MG63 (cell line): Measurements from ENCODE around the gene ZNF70. TPM values are rescaled to one million over a fixed set of nuclear protein-coding genes. Genes with fewer than 3 reads are reported as not detected.

Source experiments
- DNase-seq: peaks from one replicate; pipeline ENCODE4 v3.0.0-alpha.2; 2020
- H3K27me3 ChIP-seq: fragments of 250-450 bp; sonication (Bioruptor Pico); 2 replicates; pipeline ENCODE4 v1.5.1; 2020; ENCODE audit warnings: mild to moderate bottlenecking, moderate library complexity
- H3K36me3 ChIP-seq: fragments of 250-450 bp; sonication (Bioruptor Pico); 2 replicates; pipeline ENCODE4 v1.5.1; 2020; ENCODE audit warnings: mild to moderate bottlenecking, moderate library complexity
- H3K4me3 ChIP-seq: fragments of 250-450 bp; sonication (Bioruptor Pico); 2 replicates; pipeline ENCODE4 v1.5.1; 2020; ENCODE audit warnings: mild to moderate bottlenecking, moderate library complexity
- H3K9me3 ChIP-seq: fragments of 250-450 bp; sonication (Bioruptor Pico); 2 replicates; pipeline ENCODE4 v1.5.1; 2020; ENCODE audit warnings: mild to moderate bottlenecking, moderate library complexity
- total RNA-seq: library from RNA; depleted of rRNA; stranded (reverse); fragments of >200 nt; shearing (Covaris generic); gene quantifications from 2 replicates; pipeline ENCODE4 v1.2.3, GENCODE V29; 2014; ENCODE audit warnings: low replicate concordance

Gene ZNF70
- total RNA-seq, 1 experiment from 2014 or later, result 3.9 TPM

GRCh38 chr22:23781511-23782183, 30.7 kb upstream of the ZNF70 start:
- DNase-seq, result peak; percentile 86
- Histone ChIP-seq H3K36me3 (no peaks in the 10 kb centered on the region), H3K9me3 (no peaks in the 10 kb centered on the region), H3K27me3 (no peaks in the 10 kb centered on the region), H3K4me3 (no peak overlapping the region)

- no peak for DNase-seq
Measured at GRCh38 chr22:23781065-23781464, 30.2 kb upstream of the ZNF70 start.

GRCh38 chr22:23780146-23780748, 29.3 kb upstream of the ZNF70 start:
- Histone ChIP-seq H3K4me3 (no peak overlapping the region), H3K27me3 (no peaks in the 10 kb centered on the region), H3K36me3 (no peaks in the 10 kb centered on the region), H3K9me3 (no peaks in the 10 kb centered on the region)
- DNase-seq, result no peak

More at GRCh38 chr22:23781065-23781464, 30.2 kb upstream of the ZNF70 start:
- no peaks in the 10 kb centered on the region for H3K9me3 ChIP-seq
- no peak overlapping the region for H3K4me3 ChIP-seq
- H3K27me3 ChIP-seq, result no peaks in the 10 kb centered on the region
- H3K36me3 ChIP-seq, result no peaks in the 10 kb centered on the region

GRCh38 chr22:23779731-23780130, 28.8 kb upstream of the ZNF70 start:
- Histone ChIP-seq H3K27me3 (no peaks in the 10 kb centered on the region), H3K4me3 (no peak overlapping the region), H3K36me3 (no peaks in the 10 kb centered on the region), H3K9me3 (no peaks in the 10 kb centered on the region)
- no peak for DNase-seq

GRCh38 chr22:23779083-23779482, 28.2 kb upstream of the ZNF70 start:
- H3K4me3 ChIP-seq, result no peak overlapping the region
- DNase-seq, result no peak
- H3K27me3 ChIP-seq, result no peaks in the 10 kb centered on the region

GRCh38 chr22:23778577-23778900, 27.6 kb upstream of the ZNF70 start:
- H3K36me3 ChIP-seq, result no peaks in the 10 kb centered on the region
- H3K4me3 ChIP-seq, result no peak overlapping the region
- no peaks in the 10 kb centered on the region for H3K9me3 ChIP-seq
- DNase-seq, result no peak
- H3K27me3 ChIP-seq, result no peaks in the 10 kb centered on the region

More at GRCh38 chr22:23779083-23779482, 28.2 kb upstream of the ZNF70 start:
- no peaks in the 10 kb centered on the region for H3K36me3 ChIP-seq
- H3K9me3 ChIP-seq, result no peaks in the 10 kb centered on the region

GRCh38 chr22:23777776-23778576, 27.1 kb upstream of the ZNF70 start:
- DNase-seq, result no peak
- H3K4me3 ChIP-seq, result no peak overlapping the region
- no peaks in the 10 kb centered on the region for H3K9me3 ChIP-seq
- no peaks in the 10 kb centered on the region for H3K27me3 ChIP-seq
- no peaks in the 10 kb centered on the region for H3K36me3 ChIP-seq

- no peaks in the 10 kb centered on the region for H3K36me3 ChIP-seq
- no peak for DNase-seq
- H3K9me3 ChIP-seq, result no peaks in the 10 kb centered on the region
- H3K27me3 ChIP-seq, result no peaks in the 10 kb centered on the region
- no peak overlapping the region for H3K4me3 ChIP-seq
Measured at GRCh38 chr22:23775779-23776375, 25.0 kb upstream of the ZNF70 start.

- Histone ChIP-seq H3K27me3 (no peaks in the 10 kb centered on the region), H3K9me3 (no peaks in the 10 kb centered on the region), H3K36me3 (no peaks in the 10 kb centered on the region), H3K4me3 (no peak overlapping the region)
- DNase-seq, result peak; percentile 39
Measured at GRCh38 chr22:23774922-23775436, 24.1 kb upstream of the ZNF70 start.

GRCh38 chr22:23774114-23774921, 23.4 kb upstream of the ZNF70 start:
- Histone ChIP-seq H3K36me3 (no peaks in the 10 kb centered on the region), H3K9me3 (no peaks in the 10 kb centered on the region), H3K4me3 (no peak overlapping the region), H3K27me3 (no peaks in the 10 kb centered on the region)
- DNase-seq, result no peak

- Histone ChIP-seq H3K4me3 (no peak overlapping the region), H3K27me3 (no peaks in the 10 kb centered on the region), H3K36me3 (no peaks in the 10 kb centered on the region), H3K9me3 (no peaks in the 10 kb centered on the region)
- no peak for DNase-seq
Measured at GRCh38 chr22:23773483-23774113, 22.7 kb upstream of the ZNF70 start.

GRCh38 chr22:23772649-23773473, 21.9 kb upstream of the ZNF70 start, which contains the start of gene MMP11:
Gene MMP11 (plus strand): TSS chr22:23772849. CDS start chr22:23772871, 22 bp downstream.
- Histone ChIP-seq H3K27me3 (no peaks in the 10 kb centered on the region), H3K4me3 (peak within 1 kb of the TSS; percentile 30), H3K36me3 (no peaks in the 10 kb centered on the region), H3K9me3 (no peaks in the 10 kb centered on the region)
- DNase-seq, result peak; percentile 47

GRCh38 chr22:23772315-23772648, 21.4 kb upstream of the ZNF70 start:
- Histone ChIP-seq H3K9me3 (no peaks in the 10 kb centered on the region), H3K27me3 (no peaks in the 10 kb centered on the region), H3K36me3 (no peaks in the 10 kb centered on the region), H3K4me3 (peak overlapping the region; percentile 30)
- no peak for DNase-seq

- Histone ChIP-seq H3K4me3 (no peak overlapping the region), H3K27me3 (no peaks in the 10 kb centered on the region), H3K9me3 (no peaks in the 10 kb centered on the region), H3K36me3 (no peaks in the 10 kb centered on the region)
- DNase-seq, result no peak
Measured at GRCh38 chr22:23769321-23769965, 18.5 kb upstream of the ZNF70 start.
